A549 (cell line): ENCODE results near the gene IRF1. TPM values are rescaled to one million over a fixed set of nuclear protein-coding genes. Genes with fewer than 3 reads are reported as not detected.
"Not testable (repeated sequence)": the region's sequence is repeated elsewhere in the genome, so short reads cannot be mapped to it uniquely, and the experiment has no call there.

Experiments used
- ATAC-seq, 2 experiments: fragments of 200-7000 bp in 1 of 2; fragments of >200 bp in 1 of 2; cut with Nextera tagmentation in 1 of 2; cut with Tn5 transposase in 1 of 2; 3 replicates each; pipeline versions ENCODE4 v1.8.0 to v1.9.1; 2018 to 2020; ENCODE audit warnings: mild to moderate bottlenecking in 1 of 2, moderate library complexity in 1 of 2
- CTCF ChIA-PET: fragments of 300-600 bp; sonication (Branson Sonifier 250); formaldehyde crosslinking; extraction: SDS; loops from one replicate; lab custom pipeline; 2021; ENCODE audit warnings: antibody characterized with exemption, inconsistent platforms; lab: Yijun Ruan, JAX
- POLR2A ChIA-PET: fragments of 350-600 bp; formaldehyde crosslinking; extraction: SDS; loops from one replicate; lab custom pipeline; 2021; ENCODE audit warnings: antibody characterized with exemption, inconsistent platforms; lab: Yijun Ruan, JAX
- DNase-seq, 2 experiments: peaks; one replicate each; pipeline versions ENCODE4 v3.0.0 to v3.0.0-alpha.2; 2011 to 2016; ENCODE audit warnings: low read depth in 1 of 2, low spot score in 1 of 2
- FAIRE-seq: peaks from 2 replicates; lab custom pipeline; 2011; peaks lifted over from hg19 to GRCh38; lab: Jason Lieb, UNC
- H3K27ac ChIP-seq, 2 experiments: fragments of >200 bp; sonication (Bioruptor Twin); formaldehyde crosslinking; 3 replicates each; pipeline ENCODE4 v1.5.1; 2016 to 2017
- H3K4me1 ChIP-seq: fragments of >200 bp; sonication (Bioruptor Twin); formaldehyde crosslinking; 3 replicates; pipeline ENCODE4 v1.6.1; 2016
- H3K4me2 ChIP-seq: fragments of >200 bp; sonication (Bioruptor Twin); formaldehyde crosslinking; 3 replicates; pipeline ENCODE4 v1.6.1; 2016
- H3K4me3 ChIP-seq: fragments of >200 bp; sonication (Bioruptor Twin); formaldehyde crosslinking; 3 replicates; pipeline ENCODE4 v1.5.1; 2016
- H3K9me3 ChIP-seq: fragments of >200 bp; sonication (Bioruptor Twin); formaldehyde crosslinking; 3 replicates; pipeline ENCODE4 v1.6.1; 2016
- ATOH8 ChIP-seq: fragments of 250-450 bp; sonication (Bioruptor Pico); IDR thresholded peaks from 2 replicates; pipeline ENCODE4 v1.5.0; 2020; ENCODE audit warnings: low read depth, mild to moderate bottlenecking, moderate library complexity
- BCL3 ChIP-seq: fragments of >200 bp; sonication (Bioruptor Twin); formaldehyde crosslinking; IDR thresholded peaks from 3 replicates; pipeline ENCODE4 v1.6.1; 2016
- CBX2 ChIP-seq: fragments of 200-600 bp; sonication (generic); IDR thresholded peaks from 2 replicates; pipeline ENCODE4 v1.6.1; 2016; ENCODE audit warnings: low read depth, mild to moderate bottlenecking, borderline replicate concordance
- CHD2 ChIP-seq: fragments of 150-350 bp; IDR thresholded peaks from 2 replicates; pipeline ENCODE4 v1.6.1; 2014; ENCODE audit warnings: low read length; ENCODE audit not compliant: partially characterized antibody
- EHMT2 ChIP-seq: fragments of 200-600 bp; sonication (generic); IDR thresholded peaks from 2 replicates; pipeline ENCODE4 v1.6.1; 2016; ENCODE audit warnings: antibody characterized with exemption, low read depth, mild to moderate bottlenecking, moderate library complexity
- ELK1 ChIP-seq: fragments of 150-350 bp; IDR thresholded peaks from 2 replicates; pipeline ENCODE4 v1.6.1; 2014; ENCODE audit warnings: low read depth, mild to moderate bottlenecking, low read length
- FOSL2 ChIP-seq, 2 experiments: fragments of 450-650 bp in 1 of 2; fragments of >200 bp in 1 of 2; sonication (Bioruptor Twin) in 1 of 2; formaldehyde crosslinking; IDR thresholded peaks; 2 replicates each; pipeline versions ENCODE4 v1.5.0 to v1.6.1; 2016 to 2020; ENCODE audit warnings: mild to moderate bottlenecking in 1 of 2, moderate library complexity in 1 of 2
- FOXS1 ChIP-seq: fragments of 250-450 bp; sonication (Bioruptor Pico); IDR thresholded peaks from 2 replicates; pipeline ENCODE4 v1.5.0; 2020; ENCODE audit warnings: mild to moderate bottlenecking, moderate library complexity
- GATA3 ChIP-seq: IDR thresholded peaks from 2 replicates; pipeline ENCODE4 v1.6.1; 2012; ENCODE audit warnings: borderline replicate concordance
- HMGXB4 ChIP-seq: fragments of 250-450 bp; sonication (Bioruptor Pico); IDR thresholded peaks from 2 replicates; pipeline ENCODE4 v1.5.0; 2021; ENCODE audit warnings: mild to moderate bottlenecking, moderate library complexity, borderline replicate concordance
- HOXA7 ChIP-seq: fragments of 250-450 bp; sonication (Bioruptor Pico); IDR thresholded peaks from 2 replicates; pipeline ENCODE4 v1.5.0; 2020; ENCODE audit warnings: mild to moderate bottlenecking, moderate library complexity
- HOXB5 ChIP-seq: fragments of 250-450 bp; sonication (Bioruptor Pico); IDR thresholded peaks from 2 replicates; pipeline ENCODE4 v1.5.0; 2020; ENCODE audit warnings: mild to moderate bottlenecking, moderate library complexity
- JUN ChIP-seq, 2 experiments: fragments of >200 bp; sonication (Bioruptor Twin); formaldehyde crosslinking; IDR thresholded peaks; 2 replicates in 1 of 2; 3 replicates in 1 of 2; pipeline ENCODE4 v1.6.1; 2016 to 2017
- MAFK ChIP-seq: fragments of 450-650 bp; IDR thresholded peaks from 2 replicates; pipeline ENCODE4 v1.6.1; 2014; ENCODE audit not compliant: partially characterized antibody
- MAX ChIP-seq: IDR thresholded peaks from 2 replicates; pipeline ENCODE4 v1.6.1; 2012
- MAZ ChIP-seq: fragments of 150-350 bp; IDR thresholded peaks from 2 replicates; pipeline ENCODE4 v1.6.1; 2014; ENCODE audit warnings: antibody characterized with exemption, low read depth, low read length, borderline replicate concordance
- MYC ChIP-seq: IDR thresholded peaks from 2 replicates; pipeline ENCODE4 v1.6.1; 2012; ENCODE audit warnings: mild to moderate bottlenecking, inconsistent platforms, low read length, improper control_type of control experiment, borderline replicate concordance
- NFE2L2 ChIP-seq: fragments of 150-350 bp; conservative IDR thresholded peaks from 2 replicates; pipeline ENCODE4 v1.6.1; 2014; ENCODE audit warnings: low read length
- POLR2A ChIP-seq: IDR thresholded peaks from 2 replicates; pipeline ENCODE4 v1.6.1; 2012; ENCODE audit warnings: mild to moderate bottlenecking, low read length
- POLR2AphosphoS2 ChIP-seq: conservative IDR thresholded peaks from 2 replicates; pipeline ENCODE4 v1.6.1; 2012; ENCODE audit warnings: low read length, improper control_type of control experiment, inconsistent platforms
- RFX5 ChIP-seq: fragments of 450-650 bp; IDR thresholded peaks from 2 replicates; pipeline ENCODE4 v1.7.1; 2014; ENCODE audit warnings: antibody characterized with exemption, mild to moderate bottlenecking, moderate library complexity
- TP53 ChIP-seq: fragments of 250-450 bp; sonication (Bioruptor Pico); IDR thresholded peaks from 2 replicates; pipeline ENCODE4 v1.5.0; 2021; ENCODE audit warnings: mild to moderate bottlenecking, moderate library complexity
- WGBS: methylation state at CpG from one replicate; pipeline ENCODE4 v1.1.6; 2017; ENCODE audit errors: missing lambda C conversion rate; 5-methylcytosine and 5-hydroxymethylcytosine counted together
- polyA plus RNA-seq, 4 experiments: library from polyadenylated mRNA; depleted of rRNA in 3 of 4; stranded (reverse); fragments of >200 nt; fragmentation: RNase III in 1 of 4; extraction: RNeasy Plus Mini Kit Qiagen cat#74134 plus additional on column Dnase treatment in 1 of 4; gene quantifications; 2 replicates in 3 of 4; 3 replicates in 1 of 4; pipeline ENCODE4 v1.2.3, GENCODE V29; 2011 to 2017

Gene IRF1
- polyA plus RNA-seq, 2 of the 4 experiments (the other 2 are of a cell fraction): 10.9 to 13.3 TPM

GRCh38 chr5:132438917-132439316 lies 51.7 kb downstream of the IRF1 start:
- ChIA-PET POLR2A (no interaction called here), CTCF (interaction anchor here (0.7 to 2.0 kb wide), 4 partner anchors 18 to 106 kb away, joined by 3 to 5 read pairs (median 3); no protein-coding TSS in a partner anchor)
- TF ChIP-seq HOXB5 (CRISPR knock-in tag): no peak
- no peak overlapping the region for H3K27ac ChIP-seq
- FAIRE-seq (no peak), ATAC-seq (no peak), DNase-seq (no peak)
- 80% methylated on average over 4 of the region's 4 CpGs for WGBS
- no peak overlapping the region for H3K4me2 ChIP-seq
- no peak overlapping the region for H3K4me3 ChIP-seq
- no peaks in the 10 kb centered on the region for H3K9me3 ChIP-seq
- H3K4me1 ChIP-seq: peaks cover 9% of the 10 kb centered on the region; the same call in 2 of the 3 replicates

- not testable (repeated sequence) for H3K4me3 ChIP-seq, FAIRE-seq, H3K9me3 ChIP-seq, H3K4me2 ChIP-seq, H3K4me1 ChIP-seq, H3K27ac ChIP-seq, ATAC-seq, DNase-seq
- WGBS: 91% methylated on average over 3 of the region's 3 CpGs
- ChIA-PET CTCF (interaction anchor here (1.2 to 2.0 kb wide), 2 partner anchors 19 to 27 kb away, joined by 3 to 5 read pairs; no protein-coding TSS in a partner anchor), POLR2A (interaction anchor here (0.7 kb wide), 1 partner anchor 9 kb away, joined by 3 read pairs; no protein-coding TSS in a partner anchor)
Observed at GRCh38 chr5:132438267-132438645, 52.3 kb downstream of the IRF1 start.

GRCh38 chr5:132437604-132438266 lies 52.8 kb downstream of the IRF1 start:
- ChIA-PET POLR2A (interaction anchor here (0.7 kb wide), 1 partner anchor 8 kb away, joined by 3 read pairs; no protein-coding TSS in a partner anchor), CTCF (interaction anchor here (1.1 to 1.6 kb wide), 3 partner anchors 10 to 28 kb away, joined by 3 to 4 read pairs (median 4); no protein-coding TSS in a partner anchor)
- H3K4me1 ChIP-seq: peaks cover 9% of the 10 kb centered on the region; the same call in 2 of the 3 replicates
- peak; percentile 49 to 76; a peak in 4 of 6 replicates for ATAC-seq
- no peak for FAIRE-seq
- peak overlapping the region in 1 of 2 experiments; percentile 46; a peak in 2 of 6 replicates for H3K27ac ChIP-seq
- 94% methylated on average over 2 of the region's 3 CpGs for WGBS
- no peak overlapping the region for H3K4me3 ChIP-seq
- peak in 1 of 2 experiments; percentile 46 for DNase-seq
- no peak for TF ChIP-seq MYC
- TF ChIP-seq TP53 (CRISPR knock-in tag): no peak
- TF ChIP-seq MAZ: no peak
- no peak for TF ChIP-seq CHD2
- no peak for TF ChIP-seq ELK1
- TF ChIP-seq NFE2L2: no peak
- TF ChIP-seq POLR2A: no peak
- no peak for TF ChIP-seq CBX2
- no peak for TF ChIP-seq RFX5
- TF ChIP-seq MAFK: no peak
- no peak for TF ChIP-seq FOSL2 (IDR thresholded peaks at IDR 0.05)
- TF ChIP-seq FOSL2 (CRISPR knock-in tag; IDR thresholded peaks at IDR 0.05): no peak
- no peak for TF ChIP-seq JUN (IDR thresholded peaks at IDR 0.05)
- no peak for TF ChIP-seq POLR2AphosphoS2
- no peak for TF ChIP-seq HOXA7
- H3K4me2 ChIP-seq: no peak overlapping the region; the same call in 2 of the 3 replicates
- H3K9me3 ChIP-seq: no peaks in the 10 kb centered on the region

- DNase-seq (no peak), ATAC-seq (no peak), FAIRE-seq (no peak)
- H3K4me1 ChIP-seq: peaks cover 9% of the 10 kb centered on the region; the same call in 2 of the 3 replicates
- POLR2A ChIA-PET: no interaction called here
- no peak overlapping the region for H3K27ac ChIP-seq
- no peak overlapping the region for H3K4me3 ChIP-seq
- H3K4me2 ChIP-seq: no peak overlapping the region
- no peaks in the 10 kb centered on the region for H3K9me3 ChIP-seq
- 93% methylated on average over 3 of the region's 3 CpGs for WGBS
- CTCF ChIA-PET: interaction anchor here (0.7 to 1.6 kb wide), 5 partner anchors 9 to 54 kb away, joined by 3 to 4 read pairs (median 3); partner anchors contain the start of gene IRF1
- TF ChIP-seq GATA3: no peak
- TF ChIP-seq MAFK: no peak
- no peak for TF ChIP-seq HMGXB4 (CRISPR knock-in tag)
- TF ChIP-seq CBX2: no peak
- TF ChIP-seq ATOH8 (CRISPR knock-in tag): no peak
- TF ChIP-seq BCL3: no peak
- no peak for TF ChIP-seq MAX
- no peak for TF ChIP-seq ELK1
- no peak for TF ChIP-seq FOXS1
- no peak for TF ChIP-seq EHMT2
Observed at GRCh38 chr5:132436936-132437335, 53.6 kb downstream of the IRF1 start.
